SJSA1 (cell line): ENCODE measurements around the gene SNRPA. TPM values are rescaled to one million over a fixed set of nuclear protein-coding genes. Genes with fewer than 3 reads are reported as not detected.

ENCODE experiments used
- DNase-seq, 2 experiments: peaks; one replicate each; pipeline ENCODE4 v3.0.0-alpha.2; 2015 to 2020; ENCODE audit warnings: low spot score in 2 of 2, low read depth in 1 of 2
- H3K27ac ChIP-seq: fragments of 250-450 bp; sonication (Bioruptor Pico); 2 replicates; pipeline ENCODE4 v1.5.1; 2020; ENCODE audit warnings: mild to moderate bottlenecking, moderate library complexity
- H3K27me3 ChIP-seq: fragments of 250-450 bp; sonication (Bioruptor Pico); replicated peaks from 2 replicates; pipeline ENCODE4 v1.5.1; 2020; ENCODE audit warnings: mild to moderate bottlenecking, moderate library complexity
- H3K36me3 ChIP-seq: fragments of 250-450 bp; sonication (Bioruptor Pico); 2 replicates; pipeline ENCODE4 v1.5.1; 2020; ENCODE audit warnings: mild to moderate bottlenecking
- H3K4me1 ChIP-seq: fragments of 250-450 bp; sonication (Bioruptor Pico); replicated peaks from 2 replicates; pipeline ENCODE4 v1.6.1; 2021; ENCODE audit warnings: mild to moderate bottlenecking
- H3K4me3 ChIP-seq: fragments of 250-450 bp; sonication (Bioruptor Pico); 2 replicates; pipeline ENCODE4 v1.5.1; 2020; ENCODE audit warnings: mild to moderate bottlenecking
- H3K9me3 ChIP-seq: fragments of 250-450 bp; sonication (Bioruptor Pico); replicated peaks from 2 replicates; pipeline ENCODE4 v1.5.1; 2020; ENCODE audit warnings: mild to moderate bottlenecking
- total RNA-seq: library from RNA; depleted of rRNA; stranded (reverse); fragments of >200 nt; shearing (Covaris generic); gene quantifications from 2 replicates; pipeline ENCODE4 v1.2.3, GENCODE V29; 2014; rRNA removed

The SNRPA gene
- 61.4 and 80.2 TPM in 2 replicates for total RNA-seq

DNA sequence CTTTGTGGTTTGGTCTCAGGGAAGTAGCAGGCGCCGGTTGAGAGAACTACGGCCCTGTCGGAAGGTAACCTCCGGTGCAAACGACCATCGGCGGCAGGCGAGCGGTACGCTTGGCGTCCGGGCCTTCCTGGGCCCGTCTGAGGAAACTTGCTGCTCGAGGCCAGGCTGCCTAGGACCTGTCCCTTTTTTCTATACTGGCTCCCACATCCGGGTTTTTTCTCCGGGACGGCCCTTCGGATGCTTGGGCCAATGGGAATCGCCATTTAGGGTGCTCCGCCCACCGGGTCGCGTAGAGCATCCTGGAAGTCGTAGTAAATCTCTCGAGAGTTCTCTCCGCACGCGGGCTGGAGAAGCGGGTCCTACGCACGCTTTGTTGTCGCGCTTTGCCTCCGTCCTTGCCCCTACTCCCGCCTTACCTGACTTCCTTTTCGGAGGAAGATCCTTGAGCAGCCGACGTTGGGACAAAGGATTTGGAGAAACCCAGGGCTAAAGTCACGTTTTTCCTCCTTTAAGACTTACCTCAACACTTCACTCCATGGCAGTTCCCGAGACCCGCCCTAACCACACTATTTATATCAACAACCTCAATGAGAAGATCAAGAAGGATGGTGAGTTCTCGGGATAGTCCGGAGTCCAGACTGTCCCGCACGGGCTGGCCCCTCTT lies at the start of gene SNRPA:
Gene SNRPA (plus strand): TSS at position 330 of the 664 bp plus-strand sequence. CDS start 206 bp downstream, at position 536.
- Histone ChIP-seq H3K27ac (peak within 1 kb of the TSS; percentile 97), H3K36me3 (peaks cover 19% of the 10 kb centered on the region), H3K9me3 (no peaks in the 10 kb centered on the region), H3K27me3 (no peaks in the 10 kb centered on the region), H3K4me1 (peaks cover 14% of the 10 kb centered on the region), H3K4me3 (peak within 1 kb of the TSS; percentile 58)
- peak; percentile 99 to 100 for DNase-seq

DNA sequence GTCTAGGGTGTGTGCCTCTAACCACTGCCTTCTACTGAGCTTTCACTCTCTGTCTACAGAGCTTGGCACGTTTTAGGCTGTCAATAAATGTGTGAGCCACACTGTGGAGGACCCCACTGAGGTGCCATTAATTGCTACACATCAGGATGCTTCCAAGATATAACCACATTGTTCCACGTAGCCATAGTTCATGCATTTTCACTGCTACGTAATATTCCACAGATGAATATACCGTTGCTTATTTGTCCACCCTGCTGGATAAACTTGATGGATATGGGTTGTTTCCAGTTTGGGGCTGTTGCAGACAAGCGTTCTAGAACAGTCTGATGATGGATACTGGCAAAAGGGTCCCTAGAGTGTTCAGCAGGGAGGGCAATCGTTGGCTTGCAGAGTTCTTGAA lies 49.2 kb upstream of the SNRPA start:
- peaks cover 25% of the 10 kb centered on the region for H3K36me3 ChIP-seq
- H3K4me3 ChIP-seq: no peak overlapping the region
- no peaks in the 10 kb centered on the region for H3K9me3 ChIP-seq
- H3K27me3 ChIP-seq: no peaks in the 10 kb centered on the region
- no peak for DNase-seq
- H3K27ac ChIP-seq: no peak overlapping the region
- H3K4me1 ChIP-seq: no peaks in the 10 kb centered on the region

DNA sequence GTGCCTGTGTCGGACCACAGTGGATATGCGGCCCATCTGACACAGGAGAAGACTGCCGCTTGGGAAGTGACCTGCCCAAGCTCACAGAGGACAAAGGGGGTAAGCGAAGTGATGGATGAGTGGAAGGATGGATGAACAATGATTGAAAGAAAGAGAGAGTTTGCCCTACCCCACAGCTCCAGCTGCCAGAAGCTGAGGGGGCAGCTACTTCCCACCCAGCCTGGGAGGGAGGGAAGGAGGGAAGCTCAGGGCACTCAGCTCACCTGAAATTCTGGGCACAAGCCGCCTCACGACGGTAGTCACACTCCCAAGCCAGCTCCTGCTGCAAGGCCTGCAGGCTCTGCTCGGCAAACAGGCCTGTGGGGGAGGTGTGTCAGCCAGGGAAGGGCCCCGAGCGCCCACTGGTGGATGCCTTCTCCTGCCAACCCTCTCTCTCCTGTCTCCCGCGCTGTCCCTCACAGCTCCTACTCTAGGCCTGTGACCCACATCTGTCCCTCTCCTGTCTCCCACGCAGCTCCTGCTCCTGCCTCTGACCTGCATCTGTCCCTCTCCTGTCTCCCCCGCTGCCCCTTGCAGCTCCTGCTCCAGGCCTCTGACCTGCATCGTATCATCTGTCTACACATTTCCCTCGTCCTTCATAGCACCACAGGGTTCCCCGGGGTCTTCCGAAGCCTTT lies 48.5 kb upstream of the SNRPA start:
- Histone ChIP-seq H3K4me1 (no peaks in the 10 kb centered on the region), H3K36me3 (peaks cover 26% of the 10 kb centered on the region)
- DNase-seq: no peak

DNA sequence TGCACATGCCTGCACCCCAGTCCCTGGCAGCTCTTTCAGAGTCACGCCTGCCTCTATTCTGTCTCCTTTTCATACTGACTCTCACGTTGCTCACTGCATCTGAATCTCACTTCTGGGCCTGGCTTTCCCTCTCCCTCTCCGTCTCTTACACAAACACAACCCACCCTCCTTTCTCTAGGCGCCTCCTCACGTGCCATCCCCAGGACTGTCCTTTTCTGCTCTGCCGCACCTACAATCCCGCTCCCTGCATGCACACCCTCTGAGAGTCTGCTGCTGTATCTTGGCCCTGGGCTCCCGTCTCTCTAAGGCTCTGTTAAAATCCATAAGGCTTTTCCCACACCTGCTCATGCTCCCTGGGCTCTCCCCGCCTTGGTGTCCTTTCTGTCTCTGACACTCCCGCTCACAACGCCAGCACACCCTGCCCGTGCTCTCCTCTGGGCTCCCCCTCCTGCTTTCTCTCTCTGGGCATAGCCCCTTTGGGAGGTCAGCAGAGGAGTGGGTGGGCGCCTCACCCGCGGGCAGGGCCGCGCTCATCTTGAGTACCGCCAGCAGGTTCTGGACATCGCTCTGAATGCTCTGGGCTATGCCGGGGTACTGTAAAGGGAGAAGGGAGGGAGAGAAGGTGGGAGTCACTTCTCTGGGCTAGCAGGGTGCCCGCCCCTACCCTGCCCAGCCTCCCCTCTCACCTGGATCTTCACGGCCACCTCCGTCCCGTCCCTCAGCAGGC lies 47.8 kb upstream of the SNRPA start:
- H3K27ac ChIP-seq: no peak overlapping the region
- no peak overlapping the region for H3K4me3 ChIP-seq
- peaks cover 30% of the 10 kb centered on the region for H3K36me3 ChIP-seq
- DNase-seq: no peak
- no peaks in the 10 kb centered on the region for H3K9me3 ChIP-seq
- H3K27me3 ChIP-seq: no peaks in the 10 kb centered on the region
- no peaks in the 10 kb centered on the region for H3K4me1 ChIP-seq

More for the DNA sequence above, 48.5 kb upstream of the SNRPA start:
- Histone ChIP-seq H3K27me3 (no peaks in the 10 kb centered on the region), H3K4me3 (no peak overlapping the region), H3K27ac (no peak overlapping the region), H3K9me3 (no peaks in the 10 kb centered on the region)

DNA sequence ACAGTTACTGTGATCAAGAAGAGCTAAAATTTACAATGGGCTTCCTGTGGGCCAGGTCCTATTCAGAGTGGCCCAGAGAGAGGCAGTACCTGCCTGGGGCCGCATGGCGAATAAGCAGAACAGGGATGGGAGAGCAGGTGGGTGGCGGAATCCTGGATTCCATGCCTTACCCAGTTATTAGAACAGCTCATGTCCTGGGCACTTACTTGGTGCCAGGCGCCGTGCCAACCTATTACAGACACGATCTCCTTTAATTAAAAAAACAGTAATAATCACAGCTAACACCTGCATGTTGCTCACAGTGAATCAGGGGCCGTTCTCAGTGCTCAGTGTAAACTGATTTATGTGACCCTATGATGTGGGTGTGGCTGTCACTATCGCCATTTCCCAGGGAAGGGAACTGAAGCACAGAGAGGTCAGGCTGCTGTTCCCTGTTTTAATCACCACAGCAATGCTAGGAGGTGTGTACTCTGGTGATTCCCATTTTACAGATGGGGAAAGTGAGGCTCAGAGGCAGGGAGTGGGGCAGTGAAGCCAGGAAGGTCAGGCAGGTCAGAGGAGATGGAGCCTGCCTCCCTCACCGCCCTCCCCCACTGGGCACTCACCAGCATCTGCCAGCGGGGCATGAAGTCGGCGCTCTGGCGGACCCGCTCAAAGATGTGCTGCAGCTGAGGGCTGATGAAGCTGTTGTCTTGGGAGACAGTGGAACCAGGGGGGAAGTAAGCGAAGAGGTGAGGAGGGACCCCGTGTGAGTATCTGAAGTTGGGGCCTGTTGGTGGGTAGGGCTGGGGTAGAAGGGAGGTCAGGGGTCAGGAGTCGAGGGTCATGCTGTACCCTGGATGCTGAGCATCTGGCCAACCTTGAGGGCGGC lies 46.3 kb upstream of the SNRPA start:
- no peaks in the 10 kb centered on the region for H3K4me1 ChIP-seq
- no peaks in the 10 kb centered on the region for H3K9me3 ChIP-seq
- no peaks in the 10 kb centered on the region for H3K27me3 ChIP-seq
- no peak overlapping the region for H3K4me3 ChIP-seq
- H3K27ac ChIP-seq: no peak overlapping the region
- H3K36me3 ChIP-seq: peaks cover 41% of the 10 kb centered on the region
- no peak for DNase-seq

DNA sequence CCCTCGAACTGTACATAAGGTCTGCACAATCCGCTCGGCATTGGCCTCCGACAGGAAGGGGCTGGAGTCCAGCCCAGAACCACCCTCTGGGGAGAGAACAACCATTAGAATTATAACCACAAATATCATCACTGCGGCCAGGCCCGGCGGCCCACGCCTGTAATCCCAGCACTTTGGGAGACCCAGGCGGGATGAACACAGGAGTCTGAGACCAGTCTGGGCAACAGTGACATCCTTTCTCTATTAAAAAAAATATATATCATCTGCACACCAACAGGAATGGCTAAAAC lies 45.7 kb upstream of the SNRPA start:
- Histone ChIP-seq H3K4me1 (no peaks in the 10 kb centered on the region), H3K4me3 (no peak overlapping the region), H3K27ac (no peak overlapping the region), H3K27me3 (no peaks in the 10 kb centered on the region), H3K9me3 (no peaks in the 10 kb centered on the region), H3K36me3 (peaks cover 41% of the 10 kb centered on the region)
- no peak for DNase-seq

DNA sequence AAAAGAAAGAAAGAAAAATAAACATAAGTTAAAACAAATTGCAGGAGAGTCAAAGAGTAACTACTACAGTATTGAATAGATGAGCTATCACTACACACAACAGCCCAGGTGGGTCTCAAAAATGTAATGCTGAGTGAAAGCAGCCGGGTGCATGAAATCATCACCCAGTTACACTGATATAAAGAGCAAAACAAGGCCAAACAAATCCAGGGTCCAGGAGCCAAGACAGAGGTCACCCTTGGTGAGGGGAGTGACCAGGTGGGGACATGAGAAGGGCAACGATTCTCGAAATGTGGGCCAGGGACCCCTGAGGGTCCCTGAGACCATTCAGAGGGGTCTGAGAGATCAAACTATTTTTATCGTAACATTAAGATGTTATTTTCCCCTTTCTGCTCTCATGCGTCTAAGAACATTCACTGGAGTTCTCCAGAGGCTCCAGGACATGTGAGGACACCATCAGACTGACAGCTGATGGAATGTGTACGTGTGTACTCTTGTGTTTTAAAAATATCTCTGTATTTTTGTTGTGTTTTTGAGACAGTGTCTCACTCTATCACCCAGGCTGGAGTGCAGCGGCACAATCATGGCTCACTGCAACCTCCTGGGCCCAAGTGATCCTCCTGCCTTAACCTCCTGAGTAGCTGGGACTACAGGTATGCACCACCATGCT lies 44.9 kb upstream of the SNRPA start:
- no peak overlapping the region for H3K27ac ChIP-seq
- H3K27me3 ChIP-seq: no peaks in the 10 kb centered on the region
- H3K36me3 ChIP-seq: peaks cover 41% of the 10 kb centered on the region
- H3K4me3 ChIP-seq: no peak overlapping the region
- no peak for DNase-seq
- H3K9me3 ChIP-seq: no peaks in the 10 kb centered on the region
- no peaks in the 10 kb centered on the region for H3K4me1 ChIP-seq

DNA sequence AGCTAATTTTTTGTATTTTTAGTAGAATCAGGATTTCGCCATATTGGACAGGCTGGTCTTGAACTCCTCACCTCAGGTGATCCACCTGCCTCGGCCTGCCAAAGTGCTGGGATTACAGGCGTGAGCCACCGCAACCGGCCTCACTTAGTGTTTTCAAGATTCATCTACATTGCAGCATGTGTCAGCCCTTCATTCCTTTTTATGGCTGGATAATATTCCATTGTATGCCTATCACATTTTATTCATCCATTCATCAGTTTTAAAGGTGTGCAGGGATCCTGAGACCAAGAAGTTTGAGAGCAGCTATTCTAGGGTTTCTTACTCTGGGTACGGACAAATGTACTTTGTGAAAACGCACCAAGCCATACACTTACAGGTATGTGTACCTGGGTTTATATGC lies 43.4 kb upstream of the SNRPA start:
- H3K9me3 ChIP-seq: no peaks in the 10 kb centered on the region
- H3K4me1 ChIP-seq: no peaks in the 10 kb centered on the region
- no peaks in the 10 kb centered on the region for H3K27me3 ChIP-seq
- peaks cover 36% of the 10 kb centered on the region for H3K36me3 ChIP-seq
- no peak overlapping the region for H3K4me3 ChIP-seq
- H3K27ac ChIP-seq: no peak overlapping the region
- no peak for DNase-seq

DNA sequence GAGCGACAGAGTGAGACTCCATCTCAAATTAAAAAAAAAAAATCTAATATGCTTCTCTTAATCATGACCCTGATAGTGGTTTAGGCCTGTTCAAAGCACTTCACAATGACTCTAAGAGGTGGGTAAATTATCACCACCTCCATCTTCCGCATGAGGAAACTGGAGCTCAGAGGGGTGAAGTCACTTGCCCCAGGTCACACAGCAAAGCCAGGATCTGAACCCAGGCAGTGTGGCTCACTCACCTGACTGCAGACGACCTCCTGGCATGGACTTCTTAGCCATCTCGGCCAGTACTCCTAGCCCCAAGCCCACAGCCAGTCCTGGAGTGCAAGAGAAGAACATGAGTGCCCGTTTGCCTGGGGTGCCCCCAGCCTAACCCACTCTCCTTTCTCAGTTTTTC lies 41.2 kb upstream of the SNRPA start:
- H3K9me3 ChIP-seq: no peaks in the 10 kb centered on the region
- DNase-seq: no peak
- no peaks in the 10 kb centered on the region for H3K27me3 ChIP-seq
- no peak overlapping the region for H3K27ac ChIP-seq
- peaks cover 5% of the 10 kb centered on the region for H3K4me1 ChIP-seq
- H3K4me3 ChIP-seq: no peak overlapping the region
- H3K36me3 ChIP-seq: peaks cover 28% of the 10 kb centered on the region

DNA sequence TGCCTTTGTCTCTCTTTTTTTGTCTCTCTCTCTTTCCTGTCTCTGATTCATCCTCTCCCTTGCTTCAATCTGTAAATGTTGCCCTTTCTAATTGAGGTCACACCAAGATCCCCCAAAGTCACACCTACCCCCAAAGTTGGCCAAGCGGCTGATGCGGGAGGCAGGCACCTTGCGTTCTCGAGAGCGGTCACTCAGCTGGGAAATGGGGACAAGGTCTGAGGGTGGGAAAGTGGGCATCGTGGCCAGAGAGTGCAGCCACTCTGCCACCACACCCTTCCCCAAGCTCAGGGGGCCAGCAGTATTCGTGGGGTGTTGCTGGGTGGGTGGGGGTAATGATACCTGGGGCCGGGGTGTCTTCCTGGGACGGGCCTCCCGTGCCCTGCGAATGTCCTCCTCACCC lies 37.1 kb upstream of the SNRPA start:
- Histone ChIP-seq H3K27me3 (no peaks in the 10 kb centered on the region), H3K9me3 (no peaks in the 10 kb centered on the region), H3K36me3 (peaks cover 12% of the 10 kb centered on the region), H3K4me1 (peaks cover 36% of the 10 kb centered on the region), H3K4me3 (no peak overlapping the region), H3K27ac (no peak overlapping the region)
- no peak for DNase-seq

DNA sequence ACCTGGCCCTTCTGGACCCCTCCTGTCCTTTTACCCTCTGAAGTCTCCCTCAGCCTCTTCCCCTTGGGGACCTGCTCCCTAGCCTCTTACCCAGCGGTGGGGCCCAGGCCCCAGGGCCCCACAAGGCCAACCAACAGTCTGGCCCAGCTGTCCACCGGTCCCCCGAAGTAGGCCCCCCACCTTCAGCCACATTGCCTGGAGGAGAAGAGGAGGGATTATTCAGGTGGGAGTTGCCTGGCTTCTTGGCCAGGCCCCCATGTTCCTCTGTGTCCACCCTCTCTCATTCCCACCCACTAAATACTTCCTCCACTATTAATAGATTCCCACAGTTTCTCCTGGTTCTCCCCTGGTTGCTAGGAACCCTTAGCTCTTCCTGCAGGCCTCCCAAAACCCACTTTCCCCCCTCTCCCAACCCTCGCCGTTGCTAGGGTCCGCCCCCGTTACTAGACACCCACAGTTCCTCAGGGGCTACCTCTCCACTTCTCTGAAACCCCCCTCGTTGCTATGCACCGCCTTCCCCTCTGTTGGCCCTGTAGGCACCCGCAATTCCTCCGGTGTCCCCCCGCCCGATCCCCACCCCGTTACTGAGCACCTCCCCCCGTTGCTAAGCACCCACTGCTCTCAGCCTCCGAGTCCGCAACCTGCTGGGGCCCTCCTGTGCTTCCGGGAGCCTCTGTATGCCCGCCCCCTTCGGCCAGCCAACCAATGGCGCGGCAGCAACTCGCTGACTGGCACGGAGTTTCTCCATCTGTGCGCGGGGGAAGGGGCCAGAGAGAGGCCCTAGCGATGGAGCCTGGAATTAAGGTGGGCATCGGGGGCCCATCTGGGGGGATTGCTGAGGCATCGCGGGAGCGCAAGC lies 36.3 kb upstream of the SNRPA start:
- Histone ChIP-seq H3K27me3 (no peaks in the 10 kb centered on the region), H3K9me3 (no peaks in the 10 kb centered on the region), H3K4me3 (peak overlapping the region; percentile 38), H3K4me1 (peaks cover 37% of the 10 kb centered on the region), H3K36me3 (peaks cover 4% of the 10 kb centered on the region; the same call in 1 of the 2 replicates), H3K27ac (peak overlapping the region; percentile 93)
- DNase-seq: peak; percentile 90 to 91

DNA sequence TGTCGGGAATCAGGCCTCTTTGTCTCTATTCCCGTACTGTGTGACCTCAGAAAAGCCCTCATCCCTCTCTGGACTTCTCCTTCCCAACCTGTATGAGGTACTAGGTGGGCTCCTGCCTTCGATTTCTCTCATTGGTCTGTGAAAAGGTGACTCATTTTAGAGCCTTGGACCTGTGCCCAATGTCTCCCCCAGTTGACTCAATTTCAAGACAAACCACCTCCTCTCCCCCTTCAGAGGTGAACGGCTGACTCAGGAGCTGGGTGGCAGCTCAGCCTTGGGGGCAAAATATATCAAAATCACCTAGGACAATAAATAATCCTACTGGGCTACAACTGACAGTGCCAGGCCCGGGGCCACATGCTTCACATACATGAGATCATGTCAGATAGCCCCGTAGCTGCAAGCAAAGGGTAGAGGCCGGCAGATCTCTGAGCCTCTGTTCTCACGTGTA lies 34.9 kb upstream of the SNRPA start:
- H3K4me1 ChIP-seq: peaks cover 37% of the 10 kb centered on the region
- H3K9me3 ChIP-seq: no peaks in the 10 kb centered on the region
- peak overlapping the region; percentile 78 for H3K4me3 ChIP-seq
- H3K27ac ChIP-seq: peak overlapping the region; percentile 93
- peak; percentile 85 to 95 for DNase-seq
- 0 out of 2 replicates have a peak, but pooled peaks cover 4% of the 10 kb centered on the region for H3K36me3 ChIP-seq
- no peaks in the 10 kb centered on the region for H3K27me3 ChIP-seq
